ENCODE measurements around the gene F2. TPM values are rescaled to one million over a fixed set of nuclear protein-coding genes. Genes with fewer than 3 reads are reported as not detected.
A peak's percentile ranks its signal among the peaks of the same experiment; 100 is the strongest.

F2 gene
- total RNA-seq, 2 donors from 2014 or later, result 0.89 to 1.5 TPM

- H3K9me3 Mint-ChIP-seq, result no peaks in the 10 kb centered on the region
- TF ChIP-seq CTCF (conservative IDR thresholded peaks at IDR 0.05), result no peak
- peaks cover 4% of the 10 kb centered on the region for H3K4me1 ChIP-seq (ENCODE audit: control insufficient read depth, insufficient read depth, low read length)
- no peak overlapping the region for H3K4me3 Mint-ChIP-seq
- peak overlapping the region; percentile 87 for H3K27ac Mint-ChIP-seq
- peak; percentile 93 for DNase-seq
- H3K9ac ChIP-seq (ENCODE audit: extremely low read depth, low read length, poor library complexity, severe bottlenecking), result no peak overlapping the region
- WGBS, 2 experiments (ENCODE audit: insufficient coverage in 1 of 2, insufficient read length in 1 of 2), result 40 to 49% methylated on average over 6 to 12 of the region's 12 CpGs
- peaks cover 40% of the 10 kb centered on the region for H3K36me3 ChIP-seq (ENCODE audit: control insufficient read depth, insufficient read depth, low read length)
- H3K27ac ChIP-seq (ENCODE audit: low read depth, low read length), result peak overlapping the region; percentile 77
- H3K9me3 ChIP-seq (ENCODE audit: control insufficient read depth, low read length), result no peaks in the 10 kb centered on the region
- H3K27me3 Mint-ChIP-seq (ENCODE audit: insufficient read depth), result no peaks in the 10 kb centered on the region
- H3K4me1 Mint-ChIP-seq, result peaks cover 14% of the 10 kb centered on the region
- no peaks in the 10 kb centered on the region for H3K27me3 ChIP-seq (ENCODE audit: control insufficient read depth, insufficient read depth, low read length, poor library complexity, severe bottlenecking)
- no peak overlapping the region for H3K4me3 ChIP-seq (ENCODE audit: low read length)
- peaks cover 39% of the 10 kb centered on the region for H3K36me3 Mint-ChIP-seq (ENCODE audit: low read depth)
These were observed 44.3 kb upstream of the F2 start for GRCh38 chr11:46674463-46675287.

- H3K9ac ChIP-seq (ENCODE audit: extremely low read depth, low read length, poor library complexity, severe bottlenecking), result no peak overlapping the region
- DNase-seq, result peak; percentile 58
- H3K27ac Mint-ChIP-seq, result peak overlapping the region; percentile 78
These were observed 43.6 kb upstream of the F2 start for GRCh38 chr11:46675288-46675851.

GRCh38 chr11:46675949-46676348, 43.1 kb upstream of the F2 start:
- peak overlapping the region; percentile 35 for H3K27ac Mint-ChIP-seq
- Histone ChIP-seq H3K36me3 (ENCODE audit: control insufficient read depth, insufficient read depth, low read length) (peaks cover 29% of the 10 kb centered on the region), H3K27me3 (ENCODE audit: control insufficient read depth, insufficient read depth, low read length, poor library complexity, severe bottlenecking) (no peaks in the 10 kb centered on the region), H3K27ac (ENCODE audit: low read depth, low read length) (peak overlapping the region; percentile 77), H3K4me1 (ENCODE audit: control insufficient read depth, insufficient read depth, low read length) (peaks cover 4% of the 10 kb centered on the region), H3K4me3 (ENCODE audit: low read length) (no peak overlapping the region), H3K9me3 (ENCODE audit: control insufficient read depth, low read length) (no peaks in the 10 kb centered on the region), H3K9ac (ENCODE audit: extremely low read depth, low read length, poor library complexity, severe bottlenecking) (no peak overlapping the region)
- 80 to 98% methylated on average over 1 to 7 of the region's 7 CpGs for WGBS, 2 experiments (ENCODE audit: insufficient coverage in 1 of 2, insufficient read length in 1 of 2)
- H3K9me3 Mint-ChIP-seq, result no peaks in the 10 kb centered on the region
- peaks cover 14% of the 10 kb centered on the region for H3K4me1 Mint-ChIP-seq
- DNase-seq, result no peak
- H3K27me3 Mint-ChIP-seq (ENCODE audit: insufficient read depth), result no peaks in the 10 kb centered on the region
- peaks cover 38% of the 10 kb centered on the region for H3K36me3 Mint-ChIP-seq (ENCODE audit: low read depth)
- TF ChIP-seq CTCF (conservative IDR thresholded peaks at IDR 0.05), result no peak
- H3K4me3 Mint-ChIP-seq, result no peak overlapping the region

More at GRCh38 chr11:46675288-46675851, 43.6 kb upstream of the F2 start:
- Histone ChIP-seq H3K36me3 (ENCODE audit: control insufficient read depth, insufficient read depth, low read length) (peaks cover 33% of the 10 kb centered on the region), H3K4me1 (ENCODE audit: control insufficient read depth, insufficient read depth, low read length) (peaks cover 4% of the 10 kb centered on the region), H3K27ac (ENCODE audit: low read depth, low read length) (peak overlapping the region; percentile 77), H3K4me3 (ENCODE audit: low read length) (no peak overlapping the region), H3K9me3 (ENCODE audit: control insufficient read depth, low read length) (no peaks in the 10 kb centered on the region), H3K27me3 (ENCODE audit: control insufficient read depth, insufficient read depth, low read length, poor library complexity, severe bottlenecking) (no peaks in the 10 kb centered on the region)
- peaks cover 35% of the 10 kb centered on the region for H3K36me3 Mint-ChIP-seq (ENCODE audit: low read depth)
- peaks cover 14% of the 10 kb centered on the region for H3K4me1 Mint-ChIP-seq
- 67 to 89% methylated on average over 3 to 4 of the region's 4 CpGs for WGBS, 2 experiments (ENCODE audit: insufficient coverage in 1 of 2, insufficient read length in 1 of 2)
- H3K4me3 Mint-ChIP-seq, result no peak overlapping the region
- TF ChIP-seq CTCF (conservative IDR thresholded peaks at IDR 0.05), result no peak
- H3K27me3 Mint-ChIP-seq (ENCODE audit: insufficient read depth), result no peaks in the 10 kb centered on the region
- H3K9me3 Mint-ChIP-seq, result no peaks in the 10 kb centered on the region
